Endothelial cell of umbilical vein (primary cell): ENCODE results near the gene DPH2. TPM values are rescaled to one million over a fixed set of nuclear protein-coding genes. Genes with fewer than 3 reads are reported as not detected.

Experiments used
- BruUV-seq: library from RNA; stranded (reverse); fragments of 400-500 nt; replicated peaks from 2 replicates; lab custom pipeline; 2021; lab: Mats Ljungman, UMichigan
- CTCF ChIA-PET: fragments of 300-600, 350-600 bp; sonication (Branson Sonifier 250); formaldehyde crosslinking; loops from one replicate; lab custom pipeline; 2021; ENCODE audit warnings: antibody characterized with exemption, inconsistent platforms; lab: Charles Lee
- POLR2A ChIA-PET: fragments of 300-600, 350-600 bp; sonication (Branson Sonifier 250); formaldehyde crosslinking; loops from one replicate; lab custom pipeline; 2021; ENCODE audit warnings: antibody characterized with exemption, inconsistent platforms; lab: Charles Lee
- DNase-seq: peaks from one replicate; pipeline ENCODE4 v3.0.0-alpha.2; 2011; ENCODE audit warnings: low read depth, low spot score
- FAIRE-seq: peaks from 2 replicates; lab custom pipeline; 2011; peaks lifted over from hg19 to GRCh38; lab: Jason Lieb, UNC
- H2AFZ ChIP-seq: 2 replicates; pipeline ENCODE4 v1.6.0; 2012; ENCODE audit warnings: low read depth, low read length, control low read depth, inconsistent platforms
- H3K27ac ChIP-seq: 2 replicates; pipeline ENCODE4 v1.5.1; 2011; ENCODE audit warnings: low read depth, mild to moderate bottlenecking, control low read depth, low read length, moderate library complexity; ENCODE audit not compliant: insufficient read depth
- H3K27me3 ChIP-seq, 2 experiments: 2 replicates each; pipeline versions ENCODE4 v1.6.0 to v1.6.1; 2011; ENCODE audit warnings: low read length in 2 of 2, mixed read lengths in 1 of 2; ENCODE audit not compliant: control insufficient read depth in 2 of 2, insufficient read depth in 2 of 2
- H3K36me3 ChIP-seq, 2 experiments: 2 replicates in 1 of 2; 3 replicates in 1 of 2; pipeline ENCODE4 v1.5.1; 2011; ENCODE audit warnings: low read length in 2 of 2, mild to moderate bottlenecking in 1 of 2, moderate library complexity in 1 of 2; ENCODE audit not compliant: control insufficient read depth in 2 of 2, insufficient read depth in 2 of 2; ENCODE audit errors: extremely low read depth in 1 of 2
- H3K4me1 ChIP-seq: 3 replicates; pipeline ENCODE4 v1.5.1; 2011; ENCODE audit warnings: mild to moderate bottlenecking, low read length; ENCODE audit not compliant: control insufficient read depth, insufficient read depth; ENCODE audit errors: extremely low read depth
- H3K4me2 ChIP-seq: 2 replicates; pipeline ENCODE4 v1.6.1; 2011; ENCODE audit warnings: low read length, control low read depth, mixed read lengths; ENCODE audit not compliant: insufficient read depth
- H3K4me3 ChIP-seq, 3 experiments: fragments of 200-600 bp in 1 of 3; sonication (generic), shearing (Covaris generic) in 1 of 3; replicated peaks in 1 of 3; 2 replicates each; pipeline ENCODE4 v1.5.1; 2011 to 2016; ENCODE audit warnings: control low read depth in 3 of 3, low read length in 3 of 3, mild to moderate bottlenecking in 2 of 3, inconsistent platforms in 1 of 3, low read depth in 1 of 3, moderate library complexity in 1 of 3; ENCODE audit not compliant: insufficient read depth in 1 of 3
- H3K79me2 ChIP-seq: 2 replicates; pipeline ENCODE4 v1.6.0; 2012; ENCODE audit warnings: low read length, inconsistent platforms; ENCODE audit not compliant: control insufficient read depth, insufficient read depth
- H3K9ac ChIP-seq: replicated peaks from 2 replicates; pipeline ENCODE3; 2011; ENCODE audit warnings: low read length, control low read depth; ENCODE audit not compliant: insufficient read depth; ENCODE audit errors: extremely low read depth
- H3K9me1 ChIP-seq: replicated peaks from 3 replicates; pipeline ENCODE4 v1.6.0; 2011; ENCODE audit warnings: mild to moderate bottlenecking, low read length; ENCODE audit not compliant: control insufficient read depth, insufficient read depth; ENCODE audit errors: extremely low read depth
- H3K9me3 ChIP-seq: replicated peaks from 2 replicates; pipeline ENCODE4 v1.5.1; 2012; ENCODE audit warnings: low read length, inconsistent platforms; ENCODE audit not compliant: control insufficient read depth, insufficient read depth
- H4K20me1 ChIP-seq: replicated peaks from 2 replicates; pipeline ENCODE3; 2011; ENCODE audit warnings: mild to moderate bottlenecking, low read length; ENCODE audit not compliant: control insufficient read depth, insufficient read depth; ENCODE audit errors: extremely low read depth
- EZH2 ChIP-seq: IDR thresholded peaks from 2 replicates; pipeline ENCODE4 v1.6.1; 2012; ENCODE audit warnings: borderline replicate concordance, low read depth, mild to moderate bottlenecking, moderate library complexity, low read length, inconsistent platforms; ENCODE audit not compliant: severe bottlenecking
- FOS ChIP-seq: IDR thresholded peaks from 2 replicates; pipeline ENCODE4 v1.6.1; 2011; ENCODE audit warnings: mild to moderate bottlenecking, low read length, moderate library complexity, borderline replicate concordance; ENCODE audit not compliant: insufficient read depth
- GATA2 ChIP-seq: IDR thresholded peaks from 2 replicates; pipeline ENCODE4 v1.7.0; 2011; ENCODE audit warnings: low read depth, mild to moderate bottlenecking, moderate library complexity, mixed read lengths, low read length; ENCODE audit not compliant: insufficient read length, insufficient read depth
- JUN ChIP-seq: IDR thresholded peaks from 2 replicates; pipeline ENCODE4 v1.6.1; 2011; ENCODE audit warnings: borderline replicate concordance, low read depth; ENCODE audit not compliant: insufficient read length, insufficient read depth
- MAX ChIP-seq: IDR thresholded peaks from 2 replicates; pipeline ENCODE4 v1.6.1; 2011; ENCODE audit not compliant: insufficient read depth, insufficient read length
- MYC ChIP-seq: IDR thresholded peaks from one replicate; pipeline ENCODE4 v1.6.1; 2011; ENCODE audit warnings: mild to moderate bottlenecking, low read depth, low read length
- POLR2A ChIP-seq: IDR thresholded peaks from 2 replicates; pipeline ENCODE4 v1.6.1; 2012; ENCODE audit warnings: low read depth, mild to moderate bottlenecking, control low read depth, low read length
- POLR2AphosphoS5 ChIP-seq: IDR thresholded peaks from 2 replicates; pipeline ENCODE4 v1.6.1; 2012; ENCODE audit warnings: low read depth, mild to moderate bottlenecking, control low read depth, low read length, moderate library complexity; ENCODE audit not compliant: insufficient read depth
- dilution Hi-C: fragments of 300-500 bp; cut with MboI; formaldehyde crosslinking; loops from one replicate; pipeline ENCODE4 v1.15.0; 2019; ENCODE audit warnings: low sequenced_read_pairs; ENCODE audit not compliant: extremely low pct_ligation_motif_present
- intact Hi-C: fragments of 100-400 bp; cut with micrococcal nuclease; formaldehyde crosslinking; loops from one replicate; pipeline ENCODE4 v1.10.0; 2022
- polyA plus RNA-seq, 4 experiments: library from polyadenylated mRNA; depleted of rRNA in 3 of 4; stranded (reverse) in 3 of 4; unstranded in 1 of 4; fragments of >200 nt; gene quantifications; 2 replicates each; pipeline versions ENCODE4 v1.2.1 to v1.2.3, GENCODE V29; 2011 to 2012; ENCODE audit warnings: missing spikeins in 1 of 4
- total RNA-seq: library from RNA; stranded (reverse); gene quantifications from 2 replicates; pipeline ENCODE4 v1.2.3, GENCODE V29; 2021
- TF ChIP-seq, protein P1 (sequence below), 2 donors: IDR thresholded peaks; 1 replicate in 1 of 2; 2 replicates in 1 of 2; pipeline ENCODE4 v1.5.1; 2011; ENCODE audit warnings: low read length in 2 of 2, mild to moderate bottlenecking in 2 of 2, moderate library complexity in 2 of 2, control low read depth in 1 of 2, inconsistent platforms in 1 of 2, low read depth in 1 of 2; ENCODE audit not compliant: insufficient read depth in 1 of 2; ENCODE audit errors: extremely low read depth in 1 of 2

The DPH2 gene
- total and polyA plus RNA-seq, 2 donors (not counting 3 experiments of a cell fraction or from before 2014, with no cell fraction given), result 28.1 to 59.1 TPM

- Histone ChIP-seq H3K27me3 (peaks cover 3 to 9% of the 10 kb centered on the region in 2 experiments), H2AFZ (no peak overlapping the region), H3K9me1 (no peaks in the 10 kb centered on the region), H3K9ac (no peak overlapping the region), H3K27ac (no peak overlapping the region), H3K79me2 (no peaks in the 10 kb centered on the region), H3K4me3 (no peak overlapping the region), H3K9me3 (no peaks in the 10 kb centered on the region), H3K4me2 (no peak overlapping the region), H3K36me3 (no peaks in the 10 kb centered on the region), H4K20me1 (no peaks in the 10 kb centered on the region), H3K4me1 (peaks cover 5% of the 10 kb centered on the region)
- FAIRE-seq (no peak), DNase-seq (no peak)
- intact Hi-C loops, result no loop called here
- ChIA-PET POLR2A (no interaction called here), CTCF (interaction anchor here (1.9 to 18.1 kb wide), 2 partner anchors 110 to 173 kb away, joined by 9 to 965 read pairs; no protein-coding TSS in a partner anchor)
- dilution Hi-C loops, result loop anchor here (25.0 kb wide), 1 partner anchor 175 kb away; no protein-coding TSS in a partner anchor
- TF ChIP-seq JUN, result no peak
- TF ChIP-seq EZH2, result no peak
- no peak for TF ChIP-seq POLR2A
- TF ChIP-seq MYC, result no peak
- no peak for TF ChIP-seq GATA2
- TF ChIP-seq MAX, result no peak
- no peak for TF ChIP-seq FOS
- TF ChIP-seq, protein P1, sequence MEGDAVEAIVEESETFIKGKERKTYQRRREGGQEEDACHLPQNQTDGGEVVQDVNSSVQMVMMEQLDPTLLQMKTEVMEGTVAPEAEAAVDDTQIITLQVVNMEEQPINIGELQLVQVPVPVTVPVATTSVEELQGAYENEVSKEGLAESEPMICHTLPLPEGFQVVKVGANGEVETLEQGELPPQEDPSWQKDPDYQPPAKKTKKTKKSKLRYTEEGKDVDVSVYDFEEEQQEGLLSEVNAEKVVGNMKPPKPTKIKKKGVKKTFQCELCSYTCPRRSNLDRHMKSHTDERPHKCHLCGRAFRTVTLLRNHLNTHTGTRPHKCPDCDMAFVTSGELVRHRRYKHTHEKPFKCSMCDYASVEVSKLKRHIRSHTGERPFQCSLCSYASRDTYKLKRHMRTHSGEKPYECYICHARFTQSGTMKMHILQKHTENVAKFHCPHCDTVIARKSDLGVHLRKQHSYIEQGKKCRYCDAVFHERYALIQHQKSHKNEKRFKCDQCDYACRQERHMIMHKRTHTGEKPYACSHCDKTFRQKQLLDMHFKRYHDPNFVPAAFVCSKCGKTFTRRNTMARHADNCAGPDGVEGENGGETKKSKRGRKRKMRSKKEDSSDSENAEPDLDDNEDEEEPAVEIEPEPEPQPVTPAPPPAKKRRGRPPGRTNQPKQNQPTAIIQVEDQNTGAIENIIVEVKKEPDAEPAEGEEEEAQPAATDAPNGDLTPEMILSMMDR (IDR thresholded peaks at IDR 0.05; ENCODE audit: extremely low read depth in 1 of 2, insufficient read depth in 1 of 2, low read depth in 1 of 2, low read length in 2 of 2), result no peak
- no peak for TF ChIP-seq POLR2AphosphoS5
- no TSS peak for BruUV-seq
Measured at GRCh38 chr1:43937179-43937865, 32.5 kb upstream of the DPH2 start.
